HG03280 (cell line): Measurements from ENCODE around the gene HOXC12.

Experiments
- ATAC-seq: cut with Tn5 transposase; IDR thresholded peaks from one replicate; pipeline ENCODE4 v1.9.1; 2021; ENCODE audit warnings: mild to moderate bottlenecking, moderate library complexity; ENCODE audit not compliant: unreplicated experiment

HOXC12 gene

GRCh38 chr12:53995378-53996239, 40.9 kb downstream of the HOXC12 start:
- ATAC-seq = no peak

DNA sequence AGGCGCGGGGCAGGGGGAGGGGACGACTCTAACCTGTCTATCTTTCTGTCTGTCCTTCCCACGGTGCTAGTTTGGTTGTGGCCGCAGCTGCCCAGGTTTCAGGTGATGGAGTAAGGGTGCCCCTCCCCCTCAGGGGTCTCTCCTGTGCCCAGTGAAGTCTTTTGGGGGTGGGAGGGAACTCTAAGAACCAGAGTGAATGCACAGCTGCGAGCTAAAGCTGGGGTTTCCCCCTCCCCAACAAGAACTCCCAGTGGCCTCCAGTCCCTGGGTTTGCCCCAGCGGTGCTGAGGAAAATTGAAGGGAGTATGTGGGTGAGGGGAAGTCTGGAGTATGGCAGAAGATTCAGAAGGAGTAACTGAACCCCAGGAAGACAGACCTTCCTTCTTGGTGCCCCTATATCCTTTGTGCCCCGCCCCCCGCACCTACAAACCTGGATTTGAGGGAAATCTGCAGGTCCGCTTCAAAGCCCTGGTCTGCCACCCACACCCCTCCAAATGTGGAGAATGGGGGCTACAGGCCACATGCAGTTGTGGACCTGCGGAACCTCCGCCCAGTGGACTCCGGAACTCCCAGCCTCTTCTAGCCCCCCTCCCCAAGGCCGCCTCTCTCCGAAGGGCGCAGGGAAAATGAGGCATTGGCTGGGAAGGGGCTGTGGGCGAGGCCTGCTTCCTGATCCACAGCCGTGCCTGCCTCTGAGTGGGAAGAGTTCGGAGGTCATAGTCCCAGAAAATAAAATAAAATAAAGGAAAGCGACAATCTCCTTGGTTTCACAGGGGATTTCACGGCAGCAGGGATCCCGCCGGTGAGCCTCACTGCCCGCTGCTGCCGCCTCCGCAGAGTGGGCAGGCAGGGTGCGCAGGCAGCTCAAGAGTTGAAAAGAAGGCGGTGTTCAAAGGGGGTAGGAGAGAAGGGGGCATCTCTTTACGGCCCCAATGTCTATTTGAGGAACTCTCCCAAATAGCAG, 41.8 kb downstream of the HOXC12 start:
- ATAC-seq = no peak

DNA sequence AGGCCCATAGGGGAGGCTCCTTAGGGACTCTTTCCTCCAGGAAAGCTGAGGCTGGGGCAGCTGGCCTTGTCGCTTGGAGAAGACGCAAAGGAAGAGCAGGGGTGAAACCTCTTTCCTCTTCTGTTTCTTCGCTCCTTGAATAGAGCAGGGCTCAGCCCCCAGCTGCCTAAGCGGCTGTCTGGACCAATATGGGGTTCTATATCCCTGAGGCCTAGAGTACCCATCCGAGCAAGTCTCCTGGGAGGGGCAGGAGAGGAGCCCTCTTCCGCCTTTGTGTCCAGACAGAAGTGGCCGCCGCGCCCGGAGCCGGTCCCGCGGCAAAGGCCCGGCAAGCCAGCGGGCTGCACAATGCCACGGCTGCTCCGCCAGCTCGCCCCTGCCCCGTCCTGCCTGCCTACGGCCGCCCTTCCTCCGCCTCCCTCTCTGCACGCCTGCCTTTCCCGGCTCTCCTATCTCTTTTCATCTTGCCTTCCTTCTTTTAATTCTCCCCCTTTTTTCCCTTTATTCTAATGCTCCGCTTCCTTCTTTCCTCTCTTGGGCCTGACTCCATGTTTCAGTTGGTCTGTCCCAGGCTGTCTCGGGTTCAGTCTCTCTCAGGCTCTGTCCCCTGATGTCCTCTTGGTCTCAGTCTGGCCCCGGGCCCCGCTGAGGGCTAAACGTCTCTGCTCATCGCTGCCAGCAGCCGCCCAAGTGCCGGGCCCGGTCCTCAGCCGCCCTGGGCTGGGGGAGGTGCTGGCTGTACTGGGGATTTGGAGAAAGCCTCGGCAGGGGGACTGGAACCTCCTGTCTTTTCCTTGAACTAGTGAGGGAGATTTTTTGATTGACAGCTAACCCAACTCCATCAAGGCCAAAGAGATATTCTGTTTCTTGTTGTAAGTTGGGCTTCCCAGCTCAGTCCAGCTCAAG, 42.8 kb downstream of the HOXC12 start:
- no peak for ATAC-seq

DNA sequence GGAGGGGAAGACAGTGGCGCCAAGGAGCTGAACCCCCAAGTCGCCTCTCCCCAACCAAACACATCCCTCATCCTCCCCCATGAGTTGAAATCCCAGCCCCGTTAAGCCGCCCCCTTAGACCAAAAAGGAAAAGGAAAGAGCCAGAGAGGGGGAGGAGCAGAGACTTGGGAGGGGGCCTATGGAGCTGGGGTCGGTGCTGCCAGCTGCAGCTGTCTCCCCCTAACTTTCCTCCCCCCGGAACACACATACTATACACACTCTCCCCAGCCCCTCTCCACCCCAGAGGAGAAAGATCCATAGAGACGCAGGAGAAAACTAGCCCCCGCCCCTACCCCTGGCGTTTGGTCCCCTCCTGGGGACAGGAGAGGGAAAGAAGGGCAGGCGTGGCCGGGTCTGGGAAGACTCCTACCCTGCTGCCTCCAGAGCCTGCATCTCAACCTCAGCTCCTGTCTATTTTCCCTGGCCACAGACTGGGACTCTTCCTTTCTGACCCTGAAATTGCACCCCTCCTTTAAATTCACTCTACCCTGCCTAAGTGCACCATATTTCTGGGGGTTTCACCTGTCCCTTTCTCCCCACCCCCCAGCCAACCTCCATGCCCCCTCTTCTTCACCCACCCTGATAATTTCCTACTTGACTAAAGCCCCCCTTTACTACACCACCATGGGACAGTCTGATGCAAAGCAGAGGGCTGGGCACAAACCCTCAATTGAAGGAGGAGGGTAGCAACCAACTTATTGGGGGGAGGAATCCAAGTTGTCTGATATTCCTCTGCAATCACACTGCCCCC, 43.6 kb downstream of the HOXC12 start:
- no peak for ATAC-seq

GRCh38 chr12:53998900-53999236, 44.2 kb downstream of the HOXC12 start:
- ATAC-seq = no peak

DNA sequence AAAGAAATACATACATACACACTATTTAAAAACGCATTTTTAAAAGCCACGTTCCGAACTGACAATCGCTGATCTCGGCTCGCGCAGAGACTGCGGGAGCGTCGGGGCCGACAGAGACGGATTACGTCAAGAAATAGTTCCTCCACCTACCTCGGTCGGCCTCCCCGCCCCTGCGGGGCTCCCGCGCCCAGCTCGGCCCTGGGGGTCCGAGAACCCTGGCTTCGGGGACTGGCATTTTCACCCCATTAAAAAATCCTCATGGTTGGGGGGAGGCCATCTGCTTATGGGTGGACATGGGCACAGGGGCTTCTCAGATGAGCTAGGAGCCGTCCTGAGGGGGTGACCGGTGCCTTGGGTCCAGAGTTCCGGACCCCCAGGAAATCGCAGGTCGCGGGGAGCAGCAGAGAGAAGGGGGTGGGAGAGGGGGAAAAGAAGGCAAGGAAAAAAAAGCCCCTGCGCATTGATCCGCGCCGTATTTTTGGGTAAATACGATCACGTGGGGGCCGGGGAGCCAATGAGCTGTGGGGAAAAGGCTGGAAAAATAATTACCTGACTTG, 44.9 kb downstream of the HOXC12 start:
- no peak for ATAC-seq

DNA sequence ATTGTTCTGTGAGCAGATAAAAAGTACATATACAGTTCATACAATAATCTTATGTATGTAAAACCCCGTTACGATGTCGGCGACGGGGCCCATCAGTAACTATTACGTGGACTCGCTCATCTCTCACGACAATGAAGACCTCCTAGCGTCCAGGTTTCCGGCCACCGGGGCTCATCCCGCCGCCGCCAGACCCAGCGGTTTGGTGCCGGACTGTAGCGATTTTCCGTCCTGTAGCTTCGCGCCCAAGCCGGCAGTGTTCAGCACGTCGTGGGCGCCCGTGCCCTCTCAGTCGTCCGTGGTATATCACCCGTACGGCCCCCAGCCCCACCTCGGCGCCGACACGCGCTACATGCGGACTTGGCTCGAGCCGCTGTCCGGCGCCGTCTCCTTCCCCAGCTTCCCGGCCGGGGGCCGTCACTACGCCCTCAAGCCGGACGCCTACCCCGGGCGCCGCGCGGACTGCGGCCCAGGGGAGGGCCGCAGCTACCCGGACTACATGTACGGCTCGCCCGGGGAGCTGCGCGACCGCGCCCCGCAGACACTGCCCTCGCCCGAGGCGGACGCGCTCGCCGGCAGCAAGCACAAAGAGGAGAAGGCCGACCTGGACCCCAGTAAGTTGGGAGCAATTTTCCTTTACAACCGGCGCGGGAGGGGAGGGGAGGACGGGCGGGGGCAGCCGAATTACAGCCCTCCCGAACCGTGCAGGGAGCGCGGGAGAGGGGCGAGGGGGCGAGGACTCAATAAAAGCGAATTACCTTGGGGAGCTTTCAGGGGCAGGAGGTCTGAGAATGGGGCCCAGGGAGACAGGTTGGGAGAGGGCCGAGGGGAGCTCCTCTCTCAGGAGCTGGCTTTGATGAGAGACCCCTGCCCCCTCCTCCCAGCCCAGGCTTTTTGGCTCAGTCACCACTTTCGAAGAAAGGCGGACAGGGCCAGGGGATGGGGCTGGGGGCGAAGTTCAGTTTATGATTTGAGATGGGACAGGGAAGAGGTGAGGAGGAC, 45.7 kb downstream of the HOXC12 start, which contains the start of gene HOXC9:
Gene HOXC9 (plus strand): TSS at position 46 of the 999 bp plus-strand sequence. CDS start 28 bp downstream, at position 74.
- ATAC-seq = no peak

- ATAC-seq = no peak
Observed at GRCh38 chr12:54001283-54002187, 46.8 kb downstream of the HOXC12 start.

- no peak for ATAC-seq
Observed at GRCh38 chr12:54002278-54002914, 47.7 kb downstream of the HOXC12 start.

DNA sequence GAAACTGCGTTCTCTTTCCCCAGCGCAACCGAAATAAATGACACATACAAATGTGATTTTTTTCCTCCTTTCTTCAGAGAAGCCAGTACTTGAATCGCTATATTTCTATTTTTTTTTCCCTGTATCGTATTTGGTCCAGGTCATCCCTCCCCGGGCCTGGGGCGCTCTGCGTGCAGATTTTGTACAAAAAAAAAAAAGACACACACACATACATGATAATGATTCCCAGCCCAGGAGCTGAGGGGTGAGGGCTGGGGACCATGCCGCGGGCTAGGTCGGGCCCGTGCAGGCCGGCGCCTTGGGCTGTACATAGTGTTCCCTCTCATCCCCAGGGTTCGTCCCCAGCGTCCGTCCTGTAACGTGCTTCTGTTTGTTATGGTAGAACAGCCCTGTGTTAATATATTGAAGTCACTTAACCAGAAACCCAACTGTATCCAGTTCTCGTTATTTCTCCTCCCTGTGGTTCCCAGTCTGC, 48.2 kb downstream of the HOXC12 start:
- no peak for ATAC-seq

DNA sequence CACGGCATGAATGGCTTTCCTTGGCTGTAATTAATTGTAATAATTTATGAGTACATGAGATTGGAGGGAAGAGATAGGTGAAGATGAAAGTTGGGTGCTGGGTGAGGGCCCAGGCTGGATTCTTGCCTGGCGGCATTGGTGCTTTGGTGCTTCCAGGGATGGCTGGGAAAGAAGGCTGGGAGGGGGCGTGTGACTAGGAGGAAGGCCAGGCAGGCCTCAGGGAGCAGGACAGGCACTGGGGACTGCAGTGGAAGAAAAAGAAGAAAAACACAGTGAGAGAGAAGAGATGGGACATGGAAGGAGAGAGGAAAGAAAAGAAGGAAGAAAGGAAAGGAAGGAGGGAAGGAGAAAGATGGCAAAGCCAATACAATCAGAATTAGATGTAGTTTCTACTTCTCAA, 48.9 kb downstream of the HOXC12 start:
- ATAC-seq = no peak

DNA sequence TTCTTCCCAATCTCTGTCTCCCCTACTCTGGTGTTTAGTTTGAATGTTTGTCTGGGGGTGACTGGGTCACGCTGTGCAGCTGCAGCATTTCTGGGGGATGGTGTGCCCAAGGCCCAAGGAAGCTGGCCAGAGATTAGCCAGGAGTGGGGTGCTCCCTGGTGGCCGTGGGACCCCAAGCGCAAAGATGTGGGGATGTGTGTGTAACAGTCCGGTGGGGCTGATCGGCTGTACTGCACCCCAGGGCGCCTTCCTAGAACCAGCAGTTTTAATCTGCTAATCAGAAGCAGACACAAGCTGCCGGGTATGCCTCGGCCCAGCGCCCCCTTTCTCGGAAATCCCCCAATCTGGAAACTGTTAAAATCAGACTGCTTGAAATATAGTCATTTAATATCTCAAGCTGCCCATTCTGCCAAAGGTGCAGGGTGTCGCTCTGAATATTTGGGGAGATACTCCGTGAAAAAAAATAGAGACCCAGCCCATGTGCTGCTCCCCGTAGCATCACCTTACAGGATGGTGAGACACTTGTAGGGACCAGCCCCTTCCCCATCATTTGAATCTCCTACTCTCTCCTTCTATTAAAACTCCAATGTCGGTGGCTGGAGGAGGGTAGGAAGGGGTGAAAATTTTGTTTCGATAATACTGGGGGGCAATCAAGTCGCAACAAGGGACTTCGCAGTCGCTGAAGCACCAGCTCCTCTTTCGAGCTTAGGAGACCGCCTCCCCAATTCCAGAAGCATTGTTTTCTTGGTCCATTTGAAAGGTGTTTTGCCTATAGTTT, 49.5 kb downstream of the HOXC12 start:
- no peak for ATAC-seq

DNA sequence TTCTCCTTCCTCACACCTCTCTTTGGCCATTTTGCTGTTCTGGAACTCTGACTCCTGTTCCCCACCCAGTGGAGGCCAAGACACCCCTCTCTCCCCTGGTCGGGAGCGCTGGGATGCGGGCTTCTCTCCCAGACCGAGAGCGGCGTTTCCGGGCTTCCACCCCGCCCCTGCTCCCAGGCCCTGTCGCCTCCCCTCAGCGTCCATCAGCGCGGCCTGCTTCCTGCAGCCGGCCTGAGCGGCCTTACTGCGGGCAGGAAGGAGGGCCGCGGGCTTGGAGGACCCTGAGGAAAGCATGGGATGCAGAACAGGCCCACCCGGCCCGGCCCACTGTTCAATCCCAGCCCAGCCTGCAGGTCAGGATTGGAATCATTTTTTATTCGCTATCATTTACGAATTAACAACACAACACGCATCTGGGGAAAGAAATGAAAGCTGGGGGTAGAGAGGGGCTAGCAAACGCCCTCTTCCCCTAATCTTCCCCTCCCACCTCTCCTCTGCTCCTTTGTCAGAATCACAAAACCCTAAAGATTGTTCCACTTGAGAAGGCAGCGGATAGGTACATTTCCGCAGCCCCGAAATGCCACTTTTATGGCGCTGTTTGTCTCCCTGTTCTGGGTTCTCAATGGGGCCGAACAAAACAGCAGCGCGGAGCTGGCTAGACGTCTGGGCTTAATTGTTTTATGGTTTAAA, 50.3 kb downstream of the HOXC12 start:
- no peak for ATAC-seq

- no peak for ATAC-seq
Observed at GRCh38 chr12:54005531-54005852, 50.8 kb downstream of the HOXC12 start.

- ATAC-seq = peak; percentile 75
Observed at GRCh38 chr12:54005853-54006558, 51.3 kb downstream of the HOXC12 start.
